SK-N-DZ (cell line): Measurements from ENCODE around the gene EIF4B.
A peak's percentile ranks its signal among the peaks of the same experiment; 100 is the strongest.
"Not testable (repeated sequence)": the region's sequence is repeated elsewhere in the genome, so short reads cannot be mapped to it uniquely, and the experiment has no call there.

Experiments used
- DNase-seq: peaks from one replicate; pipeline ENCODE4 v3.0.0-alpha.2; 2015; ENCODE audit warnings: low spot score

EIF4B gene

GRCh38 chr12:52993558-52993869 lies 12.7 kb upstream of the EIF4B start:
- DNase-seq: no peak

DNA sequence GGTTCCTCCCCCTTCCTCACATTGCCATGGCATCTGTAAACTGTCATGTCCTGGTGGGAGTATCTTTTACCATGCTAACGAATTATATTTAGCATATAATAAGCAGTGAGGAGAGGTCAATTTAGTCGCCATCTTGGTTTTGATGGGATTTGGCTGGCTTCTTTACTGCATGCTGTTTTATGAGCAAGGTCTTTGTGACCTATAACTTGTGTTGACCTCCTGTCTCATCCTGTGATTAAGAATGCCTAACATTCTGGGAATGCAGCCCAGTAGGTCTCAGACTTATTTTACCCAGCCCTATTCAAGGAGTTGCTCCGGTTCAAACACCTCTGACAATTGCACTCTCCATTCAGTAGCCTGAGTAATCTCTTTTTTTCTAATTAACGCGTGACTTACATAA lies 2.1 kb upstream of the EIF4B start:
- no peak for DNase-seq

DNA sequence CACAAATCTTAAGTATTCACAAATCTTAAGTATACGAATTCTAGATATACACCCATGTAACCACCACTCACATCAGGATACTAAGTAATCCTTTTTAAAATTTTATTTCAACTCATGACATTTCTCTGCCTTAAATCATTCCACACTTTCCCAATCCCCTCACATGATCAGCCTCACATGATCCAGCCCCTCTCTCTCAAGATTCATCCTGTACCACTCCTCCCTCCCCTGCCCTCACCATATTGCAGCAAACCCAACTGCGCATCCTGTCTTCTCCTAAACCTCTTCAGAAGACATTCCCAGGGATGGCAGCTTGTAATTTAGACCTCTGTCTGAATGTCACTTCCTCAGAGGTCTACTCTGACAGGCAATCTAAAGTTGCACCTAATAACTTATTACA lies 1.7 kb upstream of the EIF4B start:
- no peak for DNase-seq

- peak; percentile 40 for DNase-seq
These were observed 856 bp upstream of the EIF4B start for GRCh38 chr12:53005215-53005985.

DNA sequence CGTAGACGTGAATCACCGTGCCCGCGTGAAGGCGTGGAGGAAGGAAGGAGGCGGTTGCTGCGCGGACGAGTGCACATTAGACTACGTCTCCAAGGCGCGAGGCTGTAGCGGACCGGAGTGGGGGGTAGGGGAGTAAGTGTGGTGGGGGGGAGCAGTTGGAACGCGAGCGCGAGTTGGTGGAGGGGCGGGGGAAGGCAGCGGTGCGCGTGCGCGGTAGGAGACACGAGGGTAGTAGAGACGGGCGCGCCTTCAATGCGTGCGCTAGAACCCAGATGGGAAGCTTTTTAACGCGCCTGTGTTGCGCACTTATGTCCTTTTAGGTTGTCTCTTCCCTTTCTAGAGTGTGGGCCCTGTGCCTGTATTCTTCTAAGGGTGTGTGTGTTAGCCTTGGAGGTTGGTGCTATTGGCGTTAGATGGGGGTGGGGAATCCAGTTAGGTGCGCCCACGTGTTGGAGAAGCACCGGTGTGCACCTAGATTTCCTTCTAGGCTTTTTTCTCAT lies 604 bp downstream of the EIF4B start:
- peak; percentile 80 for DNase-seq

DNA sequence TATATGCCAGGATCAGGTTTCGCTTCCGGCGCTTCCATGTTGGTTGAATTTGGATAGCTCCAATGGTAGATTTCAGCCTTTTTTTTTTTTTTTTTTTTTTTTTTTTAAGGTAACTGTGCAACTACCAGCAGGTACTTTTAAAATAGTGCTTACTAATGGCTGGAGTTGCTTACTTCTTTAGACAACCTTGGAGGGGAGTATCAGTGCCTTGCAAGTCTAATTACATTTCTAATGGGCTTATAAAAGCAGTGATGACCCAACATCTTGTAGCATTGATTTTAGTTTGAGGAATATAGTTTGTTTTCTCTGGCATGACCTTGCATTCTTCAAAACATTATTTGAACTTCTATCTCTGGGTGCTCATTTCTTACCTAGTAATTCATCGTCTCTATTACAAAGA lies 1.1 kb downstream of the EIF4B start:
- DNase-seq: no peak

GRCh38 chr12:53008760-53009159 lies 2.5 kb downstream of the EIF4B start:
- DNase-seq: not testable (repeated sequence)

DNA sequence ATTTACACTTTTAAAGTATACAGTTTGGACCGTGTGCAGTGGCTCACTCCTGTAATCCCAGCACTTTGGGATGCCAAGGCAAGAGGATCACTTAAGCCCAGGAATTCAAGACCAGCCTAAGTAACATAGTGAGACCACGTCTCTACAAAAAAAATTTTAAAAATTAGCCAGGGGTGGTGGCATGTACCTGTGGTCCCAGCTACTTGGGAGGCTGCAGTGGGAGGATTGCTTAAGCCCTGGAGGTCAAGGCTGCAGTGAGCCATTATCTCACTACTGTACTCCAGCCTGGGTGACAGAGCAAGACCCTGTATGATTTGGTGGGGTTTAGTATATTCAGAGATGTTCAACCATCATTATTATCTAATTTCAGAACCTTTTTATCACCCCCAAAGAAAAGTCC lies 4.7 kb downstream of the EIF4B start:
- no peak for DNase-seq

DNA sequence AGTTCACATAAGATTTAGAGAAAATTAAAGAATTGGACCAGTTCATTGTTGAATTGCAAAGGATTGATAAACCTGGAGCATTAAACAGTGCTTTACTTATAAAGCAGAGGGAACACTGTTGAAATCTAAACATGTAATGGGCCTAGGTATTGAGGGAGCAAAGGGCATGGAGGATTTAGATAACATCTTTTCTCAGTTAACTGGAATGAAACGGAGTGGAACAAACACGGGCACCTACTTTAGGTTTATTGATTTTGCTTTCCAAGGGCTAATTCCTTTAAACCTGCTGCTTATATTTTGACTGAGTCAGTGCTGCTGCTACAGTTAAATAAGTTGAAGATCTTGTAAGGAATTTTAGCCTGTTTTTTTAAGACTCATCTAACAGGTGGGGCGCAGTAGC lies 5.6 kb downstream of the EIF4B start:
- no peak for DNase-seq

DNA sequence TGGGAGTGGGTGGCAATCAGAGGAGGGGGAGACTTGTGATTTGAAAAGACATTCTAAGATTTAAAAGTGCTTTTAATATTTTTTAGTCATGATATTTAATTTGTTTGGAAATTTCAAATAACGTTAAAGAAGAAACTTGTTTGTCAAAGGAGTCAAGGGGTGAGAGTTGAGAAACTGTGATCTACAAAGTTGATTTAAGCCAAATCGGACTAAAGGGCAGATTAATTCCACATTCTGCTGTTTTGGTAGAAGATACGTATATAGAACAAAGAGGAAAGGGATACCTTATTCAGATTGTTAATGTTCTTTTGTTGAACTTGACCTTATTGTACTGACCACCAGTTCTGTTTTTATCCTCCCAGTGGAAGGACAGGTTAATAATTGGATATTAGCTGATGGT lies 6.7 kb downstream of the EIF4B start:
- DNase-seq: no peak

- DNase-seq: no peak
These were observed 8.5 kb downstream of the EIF4B start for GRCh38 chr12:53014709-53015108.

- no peak for DNase-seq
These were observed 19.0 kb downstream of the EIF4B start for GRCh38 chr12:53025250-53025649.

- not testable (repeated sequence) for DNase-seq
These were observed 20.8 kb downstream of the EIF4B start for GRCh38 chr12:53027014-53027413.

DNA sequence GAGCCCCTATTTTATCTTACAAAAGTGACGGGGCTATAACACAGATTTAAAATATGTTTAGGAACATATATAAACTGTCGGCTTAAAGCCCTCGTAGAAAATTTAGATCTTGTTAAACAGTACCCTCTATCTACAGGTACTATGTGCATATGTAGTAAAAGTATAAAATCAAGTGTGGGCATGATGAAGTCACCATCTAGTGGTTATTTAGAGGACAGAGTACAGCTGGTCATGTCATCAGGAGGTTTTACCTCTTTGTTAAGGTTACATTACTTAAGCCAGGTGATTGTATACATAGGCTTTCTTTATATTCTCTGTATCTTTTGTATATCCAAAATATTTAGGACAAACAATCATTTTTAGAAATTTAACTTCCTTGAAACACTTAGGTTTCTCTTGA lies 25.4 kb downstream of the EIF4B start:
- no peak for DNase-seq

DNA sequence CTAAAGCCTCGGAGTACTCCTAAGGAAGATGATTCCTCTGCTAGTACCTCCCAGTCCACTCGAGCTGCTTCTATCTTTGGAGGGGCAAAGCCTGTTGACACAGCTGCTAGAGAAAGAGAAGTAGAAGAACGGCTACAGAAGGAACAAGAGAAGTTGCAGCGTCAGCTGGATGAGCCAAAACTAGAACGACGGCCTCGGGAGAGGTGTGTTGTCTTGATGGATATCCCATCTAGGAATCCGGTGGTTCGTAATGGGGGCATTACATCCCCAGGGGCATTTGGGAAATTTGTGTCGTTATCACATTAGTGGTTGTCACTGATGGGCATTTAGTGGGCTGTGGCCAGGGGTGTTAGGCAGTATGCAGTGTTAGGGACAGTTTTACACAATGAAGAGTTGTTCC lies 27.6 kb downstream of the EIF4B start:
- DNase-seq: not testable (repeated sequence)

DNA sequence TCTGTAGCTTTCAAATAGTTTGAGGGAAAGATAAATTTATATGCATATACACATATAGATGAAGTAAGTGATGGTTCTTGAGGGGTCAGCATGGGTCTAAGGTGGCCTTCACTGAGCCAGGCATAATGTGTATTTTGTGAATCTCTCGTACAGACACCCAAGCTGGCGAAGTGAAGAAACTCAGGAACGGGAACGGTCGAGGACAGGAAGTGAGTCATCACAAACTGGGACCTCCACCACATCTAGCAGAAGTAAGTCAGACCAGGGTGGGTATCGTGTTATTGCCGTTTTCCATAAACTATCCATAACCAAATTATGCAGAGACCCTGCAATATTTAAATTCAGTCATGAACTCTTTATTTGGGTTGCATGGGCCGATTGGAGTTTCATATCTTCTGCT lies 28.2 kb downstream of the EIF4B start:
- DNase-seq: no peak

GRCh38 chr12:53036802-53037201 lies 30.5 kb downstream of the EIF4B start:
- no peak for DNase-seq

DNA sequence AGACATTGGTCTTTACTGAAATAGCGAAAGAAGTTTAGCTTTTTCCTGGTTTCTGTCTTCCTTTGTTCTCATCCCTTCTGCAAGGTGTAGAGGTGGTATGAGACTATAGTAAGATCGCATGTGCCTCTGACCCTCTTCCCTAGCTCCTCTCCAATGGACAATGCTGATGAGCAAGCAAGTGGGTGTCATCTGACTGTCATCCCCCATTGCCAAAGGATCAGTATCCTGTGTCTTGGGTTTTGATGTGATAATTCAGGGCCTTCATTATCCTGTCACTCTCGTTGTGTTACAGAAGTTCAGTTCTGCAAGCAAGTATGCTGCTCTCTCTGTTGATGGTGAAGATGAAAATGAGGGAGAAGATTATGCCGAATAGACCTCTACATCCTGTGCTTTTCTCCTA lies 33.6 kb downstream of the EIF4B start:
- DNase-seq: no peak

GRCh38 chr12:53042607-53043454 lies 36.6 kb downstream of the EIF4B start:
- DNase-seq: no peak

- DNase-seq: no peak
These were observed 37.9 kb downstream of the EIF4B start for GRCh38 chr12:53044052-53044581.

- no peak for DNase-seq
These were observed 38.8 kb downstream of the EIF4B start for GRCh38 chr12:53044896-53045695.

DNA sequence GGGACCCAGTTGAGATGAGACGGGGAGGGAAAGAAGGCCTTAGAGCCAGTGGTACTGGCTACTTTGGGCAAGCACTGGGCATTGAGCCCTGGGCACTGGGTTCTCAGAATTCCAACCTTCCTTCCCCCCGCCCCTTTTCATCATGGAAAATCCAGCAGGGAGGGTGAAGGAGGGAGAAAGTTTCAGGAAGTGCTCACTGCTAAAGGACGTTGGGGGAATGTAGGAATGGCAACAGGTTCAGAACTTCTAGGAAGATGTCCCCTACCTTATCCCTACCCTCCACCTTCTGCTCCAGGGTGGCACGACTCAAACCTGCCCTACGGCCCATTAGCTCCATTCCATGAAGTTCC lies 39.4 kb downstream of the EIF4B start:
- DNase-seq: no peak
